HG02642 (cell line): ENCODE results near the gene GTF2IRD2.
"Not testable (repeated sequence)": the region's sequence is repeated elsewhere in the genome, so short reads cannot be mapped to it uniquely, and the experiment has no call there.

Experiments used
- ATAC-seq: cut with Tn5 transposase; IDR thresholded peaks from one replicate; pipeline ENCODE4 v1.9.1; 2021; ENCODE audit warnings: mild to moderate bottlenecking; ENCODE audit not compliant: unreplicated experiment, poor library complexity

Gene GTF2IRD2

DNA sequence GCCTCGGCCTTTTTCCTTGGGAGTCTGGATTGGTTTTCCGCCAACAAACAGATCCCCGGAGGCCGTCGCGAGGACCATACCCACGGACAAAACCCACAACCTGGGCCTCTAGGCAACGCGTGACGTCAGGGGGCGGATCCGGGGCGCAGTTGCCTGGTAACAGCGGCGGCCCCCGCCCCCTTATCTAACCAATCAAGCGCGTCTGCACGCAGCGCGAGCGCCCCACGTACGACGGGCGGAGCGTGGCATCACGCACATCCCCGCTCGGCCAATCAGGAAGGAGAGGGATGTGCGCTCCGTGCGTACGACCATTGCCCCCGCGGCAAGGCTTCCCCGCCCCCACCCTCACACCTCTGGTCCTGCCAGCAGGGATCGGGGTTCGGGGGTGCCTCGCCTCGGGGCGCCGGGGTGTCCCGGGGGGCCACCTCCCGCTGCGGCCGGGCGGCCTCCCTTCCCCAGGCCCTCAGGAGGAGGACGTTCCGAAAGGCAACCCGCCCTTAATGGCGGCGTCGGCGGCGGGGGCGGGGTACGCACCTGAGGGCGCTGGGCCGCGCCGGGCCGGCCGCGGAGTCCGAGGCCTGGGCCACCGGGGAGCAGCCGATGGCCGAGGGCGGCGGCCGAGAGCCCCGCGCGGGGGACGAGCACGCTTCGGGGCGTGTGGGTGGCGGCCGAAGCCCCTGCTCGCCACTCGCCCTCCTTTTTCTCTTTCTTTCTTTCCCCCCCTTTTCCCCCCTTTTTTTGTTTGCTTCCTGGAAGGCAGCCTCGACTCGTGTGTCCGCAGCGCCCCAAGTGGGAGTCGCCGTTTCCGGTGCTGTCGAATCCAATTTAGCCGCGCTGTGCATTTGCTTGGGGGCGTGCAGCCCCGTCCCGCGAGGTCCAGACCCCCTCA, at the start of gene GTF2IRD2:
TSS of gene GTF2IRD2 (minus strand) at position 773 of the 889 bp plus-strand sequence. CDS start 15,227 bp downstream, outside the sequence.
- peak; percentile 88 for ATAC-seq

DNA sequence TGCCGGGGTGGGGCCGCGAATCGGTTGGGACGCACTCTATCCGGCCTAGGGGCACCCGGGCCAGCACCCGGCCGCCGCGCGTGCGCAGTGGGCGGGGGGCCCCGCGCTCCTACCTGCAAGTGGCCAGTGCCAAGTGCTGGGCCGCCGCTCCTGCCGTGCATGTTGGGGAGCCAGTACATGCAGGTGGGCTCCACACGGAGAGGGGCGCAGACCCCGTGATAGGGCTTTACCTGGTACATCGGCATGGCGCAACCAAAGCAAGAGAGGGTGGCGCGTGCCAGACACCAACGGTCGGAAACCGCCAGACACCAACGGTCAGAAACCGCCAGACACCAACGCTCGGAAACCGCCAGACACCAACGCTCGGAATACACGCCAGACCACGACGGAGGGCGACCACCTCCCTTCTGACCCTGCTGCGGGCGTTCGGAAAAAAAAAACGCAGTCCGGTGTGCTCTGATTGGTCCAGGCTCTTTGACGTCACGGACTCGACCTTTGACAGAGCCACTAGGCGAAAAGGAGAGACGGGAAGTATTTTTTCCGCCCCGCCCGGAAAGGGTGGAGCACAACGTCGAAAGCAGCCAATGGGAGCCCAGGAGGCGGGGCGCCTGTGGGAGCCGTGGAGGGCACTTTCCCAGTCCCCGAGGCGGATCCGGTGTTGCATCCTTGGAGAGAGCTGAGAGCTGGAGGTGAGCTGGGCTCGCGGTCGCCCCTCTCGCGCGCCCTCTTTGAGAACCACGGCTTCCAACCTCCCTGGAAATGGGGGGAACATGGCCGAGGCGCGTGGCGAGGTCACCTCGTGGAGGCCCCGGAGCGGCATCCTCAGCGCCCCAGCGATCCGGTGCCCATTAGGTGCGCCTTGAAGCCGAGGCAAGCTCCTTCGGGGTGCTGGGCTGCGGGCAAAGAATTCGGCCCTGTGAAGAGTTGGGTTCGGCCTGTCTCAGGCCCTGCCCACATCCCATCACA, 39.0 kb upstream of the GTF2IRD2 start:
- peak; percentile 76 for ATAC-seq

- ATAC-seq: not testable (repeated sequence)
Observed at GRCh38 chr7:74889518-74890129, 38.2 kb upstream of the GTF2IRD2 start.

DNA sequence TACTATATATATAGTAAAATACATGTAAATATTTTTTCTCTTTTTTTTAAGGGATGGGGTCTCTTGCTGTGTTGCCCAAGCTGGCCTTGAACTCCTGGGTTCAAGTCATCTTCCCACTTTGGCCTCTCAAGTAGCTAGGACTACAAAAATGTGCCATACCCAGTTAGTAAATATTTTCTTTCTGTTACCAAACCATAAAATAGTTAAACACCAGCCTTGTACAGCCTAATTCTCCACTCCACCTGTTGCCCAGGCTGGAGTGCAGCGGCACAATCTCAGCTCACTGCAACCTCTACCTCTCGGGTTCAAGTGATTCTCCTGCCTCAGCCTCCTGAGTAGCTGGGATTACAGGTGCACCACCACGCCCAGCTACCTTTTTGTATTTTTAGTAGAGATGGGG, 33.9 kb upstream of the GTF2IRD2 start:
- not testable (repeated sequence) for ATAC-seq

GRCh38 chr7:74882110-74882509, 30.7 kb upstream of the GTF2IRD2 start:
- not testable (repeated sequence) for ATAC-seq

DNA sequence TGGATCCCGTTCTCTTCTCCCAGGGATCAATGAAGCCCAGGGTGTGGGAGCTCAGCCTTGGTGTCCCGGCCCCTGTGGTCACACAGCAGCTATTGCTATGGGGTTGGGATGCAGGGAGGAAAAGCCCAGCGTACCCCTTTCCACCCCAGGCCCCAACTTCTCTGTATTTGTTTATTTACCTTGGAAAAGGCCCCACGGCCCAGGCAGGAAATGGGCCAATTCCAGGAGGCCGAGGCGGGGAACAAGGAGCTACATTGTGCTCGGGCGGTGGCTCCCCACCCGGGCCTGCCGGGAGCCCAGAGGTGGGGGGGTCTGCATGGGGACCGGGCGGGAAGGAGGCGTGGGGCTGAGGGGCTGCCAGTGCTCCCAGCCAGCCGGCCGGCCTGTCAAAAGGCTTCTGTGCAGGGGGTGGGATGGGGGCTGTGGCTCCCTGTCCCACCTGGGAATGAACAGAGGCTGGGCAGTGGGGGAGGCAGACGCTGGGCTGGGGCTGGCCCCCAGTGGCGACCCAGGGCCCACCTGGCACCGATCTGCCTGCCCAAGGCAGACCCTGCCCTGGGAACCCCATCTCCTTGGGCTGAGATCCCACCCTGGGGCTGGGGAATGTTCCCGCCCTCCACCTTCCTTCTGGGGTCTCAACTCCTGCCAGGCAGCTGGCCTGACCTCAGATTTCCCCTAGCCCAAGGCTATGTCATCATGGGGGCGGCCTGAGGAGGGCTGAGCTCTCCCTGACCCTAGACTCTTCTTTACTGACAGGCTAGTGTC, 23.5 kb upstream of the GTF2IRD2 start:
- ATAC-seq: not testable (repeated sequence)

DNA sequence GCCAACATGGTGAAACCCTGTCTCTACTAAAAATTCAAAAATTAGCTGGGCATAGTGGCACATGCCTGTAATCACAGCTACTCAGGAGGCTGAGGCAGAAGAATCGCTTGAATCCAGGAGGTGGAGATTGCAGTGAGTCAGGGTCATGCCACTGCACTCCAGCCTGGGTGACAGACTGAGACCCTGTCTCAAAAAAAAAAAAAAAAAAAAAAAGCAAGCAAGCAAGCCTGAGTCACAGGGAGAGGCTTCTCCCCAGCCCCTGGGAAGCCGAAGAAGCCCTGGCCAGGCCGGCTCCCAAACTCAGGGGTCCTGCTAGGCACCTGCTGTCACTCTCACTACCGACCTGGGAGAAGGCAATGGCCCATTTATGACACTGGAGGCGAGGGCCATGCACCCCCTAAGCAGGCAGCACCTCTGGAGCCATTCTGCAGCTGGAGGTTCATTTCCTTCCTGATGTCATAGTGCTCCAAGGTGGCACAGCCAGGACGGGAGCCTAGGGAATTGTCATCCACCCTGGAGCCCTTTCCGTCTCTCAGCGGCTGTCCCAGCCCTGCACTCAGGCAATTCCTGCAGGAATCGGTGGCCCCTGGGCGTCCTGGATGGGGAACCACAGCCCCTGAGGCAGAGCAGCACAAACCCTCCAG, 22.8 kb upstream of the GTF2IRD2 start:
- ATAC-seq: not testable (repeated sequence)

DNA sequence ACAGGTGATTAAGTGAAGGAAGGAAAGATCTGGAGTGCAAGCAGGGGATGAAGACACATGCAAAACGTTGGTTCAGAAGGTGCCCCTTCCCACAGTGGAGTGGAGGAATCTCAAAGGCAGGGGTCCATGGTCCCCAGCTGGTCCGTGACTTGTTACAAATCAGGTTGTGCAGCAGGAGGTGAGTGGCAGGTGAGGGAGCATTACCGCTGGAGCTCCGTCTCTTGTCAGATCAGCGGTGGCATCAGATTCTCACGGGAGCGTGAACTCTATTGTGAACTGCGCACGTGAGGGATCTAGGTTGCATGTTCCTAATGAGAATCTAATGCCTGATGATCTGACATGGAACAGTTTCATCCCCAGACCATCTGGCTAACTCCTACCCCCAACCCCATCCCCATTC, 21.1 kb upstream of the GTF2IRD2 start:
- not testable (repeated sequence) for ATAC-seq

GRCh38 chr7:74865777-74866176, 14.4 kb upstream of the GTF2IRD2 start:
- not testable (repeated sequence) for ATAC-seq

GRCh38 chr7:74849853-74850252, 1.6 kb downstream of the GTF2IRD2 start:
- ATAC-seq: not testable (repeated sequence)

- ATAC-seq: not testable (repeated sequence)
Observed at GRCh38 chr7:74830411-74830810, 21.0 kb downstream of the GTF2IRD2 start.

DNA sequence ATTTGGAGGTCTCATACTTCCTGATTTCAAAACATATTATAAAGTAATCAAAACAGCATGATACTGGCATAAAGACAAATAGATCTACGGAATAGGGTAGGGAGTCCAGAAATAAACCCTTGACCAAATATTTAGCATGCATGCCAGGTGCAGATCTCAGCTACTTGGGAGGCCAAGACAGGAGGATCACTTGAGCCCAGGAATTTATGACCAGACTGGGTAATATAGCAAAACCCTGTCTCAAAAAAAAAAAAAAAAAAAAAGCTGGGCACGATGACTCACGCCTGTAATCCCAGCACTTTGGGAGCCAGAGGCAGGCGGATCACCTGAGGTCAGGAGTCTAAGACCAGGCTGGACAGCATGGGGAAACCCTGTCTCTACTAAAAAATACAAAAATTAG, 21.4 kb downstream of the GTF2IRD2 start:
- ATAC-seq: not testable (repeated sequence)

DNA sequence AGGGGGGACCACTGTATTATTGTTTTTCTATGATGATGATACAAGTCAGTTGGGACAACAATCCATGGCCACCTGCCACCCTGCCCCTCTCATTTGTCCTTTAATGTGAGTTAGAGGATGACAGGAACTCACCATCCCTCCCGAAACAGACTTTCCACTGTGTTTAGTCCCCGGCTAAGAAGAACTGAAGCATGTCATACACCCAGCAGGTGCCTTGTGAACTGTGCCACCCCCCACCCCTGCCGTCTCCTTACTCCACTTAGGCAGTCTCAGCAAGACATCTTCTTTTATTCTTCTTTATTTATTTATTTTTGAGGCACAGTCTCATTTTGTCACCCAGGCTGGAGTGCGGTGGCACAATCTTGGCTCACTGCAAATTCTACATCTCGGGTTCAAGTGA, 30.1 kb downstream of the GTF2IRD2 start:
- not testable (repeated sequence) for ATAC-seq

GRCh38 chr7:74820146-74820805, 31.1 kb downstream of the GTF2IRD2 start:
- ATAC-seq: peak; percentile 91

DNA sequence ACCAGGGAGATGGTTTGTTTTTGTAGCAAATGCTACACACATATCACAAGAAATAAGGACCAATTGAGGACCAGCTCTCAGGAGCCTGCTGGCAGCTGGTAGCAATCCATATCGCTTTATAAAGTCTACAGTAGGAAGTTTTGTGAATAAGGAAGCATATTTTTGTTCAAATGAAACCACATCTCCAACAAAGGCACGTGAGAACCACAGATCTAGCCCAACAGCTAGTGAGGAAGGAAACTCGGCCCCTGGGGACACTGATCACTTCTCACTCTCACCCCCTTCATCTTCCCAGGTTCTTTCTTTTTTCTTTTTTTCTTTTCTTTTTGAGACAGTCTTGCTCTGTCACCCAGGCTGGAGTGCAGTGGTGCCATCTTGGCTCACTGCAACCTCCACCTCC, 35.5 kb downstream of the GTF2IRD2 start:
- not testable (repeated sequence) for ATAC-seq

GRCh38 chr7:74798644-74799043, 52.8 kb downstream of the GTF2IRD2 start:
- not testable (repeated sequence) for ATAC-seq

GRCh38 chr7:74797848-74798622, 53.4 kb downstream of the GTF2IRD2 start:
- not testable (repeated sequence) for ATAC-seq
